Inferior parietal cortex (tissue), 1 donor: ENCODE measurements around the gene IQCN.
"Not testable (repeated sequence)": the region's sequence is repeated elsewhere in the genome, so short reads cannot be mapped to it uniquely, and the experiment has no call there.

Experiments
- DNase-seq: peaks from one replicate; pipeline ENCODE4 v3.0.0-alpha.2; 2016; ENCODE audit errors: extremely low spot score

The IQCN gene

GRCh38 chr19:18214779-18215433 lies 59.3 kb downstream of the IQCN start:
- no peak for DNase-seq

DNA sequence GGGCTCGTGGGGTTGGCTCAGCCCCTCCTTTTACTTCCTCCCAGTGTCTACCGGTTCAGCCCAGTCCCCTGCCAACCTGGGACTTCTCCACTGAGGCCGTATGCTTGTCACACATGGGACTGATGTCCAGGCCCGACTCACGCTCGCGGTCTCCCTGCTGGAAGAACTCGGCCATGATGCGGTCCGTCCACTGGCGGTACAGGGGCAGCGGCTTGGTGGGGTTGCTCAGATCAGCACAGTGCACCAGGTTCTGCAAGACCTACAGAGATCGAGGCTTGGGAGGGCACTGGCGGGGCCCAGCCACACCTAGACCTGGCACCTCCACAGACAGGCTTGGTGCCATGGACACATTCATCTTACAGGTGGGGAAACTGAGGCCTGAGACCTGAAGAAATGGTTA lies 62.6 kb downstream of the IQCN start:
- DNase-seq: no peak

DNA sequence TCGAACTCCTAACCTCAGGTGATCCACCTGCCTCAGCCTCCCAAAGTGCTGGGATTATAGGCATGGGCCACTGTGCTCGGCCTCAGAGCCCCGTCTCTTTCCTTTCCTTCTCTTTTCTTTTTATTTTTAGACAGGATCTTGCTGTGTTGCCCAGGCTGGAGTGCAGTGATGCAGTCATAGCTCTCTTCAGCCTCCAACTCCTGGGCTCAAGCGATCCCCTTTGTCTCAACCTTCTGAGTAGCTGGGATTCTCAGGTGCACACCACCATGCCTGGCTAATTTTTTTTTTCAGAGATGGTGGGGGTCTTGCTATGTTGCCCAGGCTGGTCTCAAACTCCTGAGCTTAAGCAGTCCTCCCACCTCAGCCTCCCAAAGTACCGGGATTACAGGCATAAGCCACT lies 64.3 kb downstream of the IQCN start:
- DNase-seq: not testable (repeated sequence)

DNA sequence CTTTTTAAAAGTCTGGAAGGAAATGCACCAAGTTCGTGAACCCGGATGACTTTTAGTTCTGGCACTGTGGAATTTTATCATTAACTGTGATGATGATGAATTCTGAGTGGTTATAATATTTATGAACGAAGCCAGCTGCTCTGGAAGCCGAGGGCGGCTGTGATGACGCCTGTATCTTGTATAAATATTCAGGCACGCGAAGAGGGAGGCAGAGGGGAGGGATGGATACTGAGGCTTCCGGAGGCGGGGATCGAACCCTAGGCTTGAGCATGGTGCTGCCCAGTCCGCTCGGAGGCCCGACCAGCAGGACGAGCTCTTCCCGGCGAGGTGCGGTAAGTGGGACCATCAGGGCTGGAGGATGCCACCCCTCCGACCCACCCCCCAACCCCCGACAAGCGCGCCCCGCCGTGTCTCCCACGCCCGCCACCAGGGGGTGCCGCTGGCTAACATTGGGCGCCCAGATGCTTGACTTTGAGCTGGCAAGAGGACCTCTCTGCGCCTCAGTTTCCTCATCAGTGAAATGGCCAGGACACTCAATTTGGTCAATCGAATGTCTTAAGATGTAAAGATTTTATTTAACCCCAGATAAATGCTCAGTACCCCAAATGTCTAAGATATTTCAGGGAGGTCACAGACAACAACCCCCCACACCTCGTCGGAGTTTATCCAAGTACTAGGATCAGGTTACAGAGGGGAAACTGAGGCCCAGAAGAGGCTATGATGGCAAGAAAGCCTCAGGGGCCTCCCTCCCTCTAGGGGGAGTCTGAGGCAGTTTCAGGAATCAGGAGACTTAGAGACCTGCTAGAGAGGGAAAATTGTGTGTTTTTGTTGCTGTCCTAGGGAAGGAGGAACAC lies 65.9 kb downstream of the IQCN start:
- DNase-seq: no peak
